NCI-H1436 (cell line): ENCODE results near the gene CHST14.
A peak's percentile ranks its signal among the peaks of the same experiment; 100 is the strongest.

ENCODE experiments used
- DNase-seq: peaks from one replicate; lab custom pipeline; 2025; lab: John Stamatoyannopoulos, UW

The CHST14 gene, protein sequence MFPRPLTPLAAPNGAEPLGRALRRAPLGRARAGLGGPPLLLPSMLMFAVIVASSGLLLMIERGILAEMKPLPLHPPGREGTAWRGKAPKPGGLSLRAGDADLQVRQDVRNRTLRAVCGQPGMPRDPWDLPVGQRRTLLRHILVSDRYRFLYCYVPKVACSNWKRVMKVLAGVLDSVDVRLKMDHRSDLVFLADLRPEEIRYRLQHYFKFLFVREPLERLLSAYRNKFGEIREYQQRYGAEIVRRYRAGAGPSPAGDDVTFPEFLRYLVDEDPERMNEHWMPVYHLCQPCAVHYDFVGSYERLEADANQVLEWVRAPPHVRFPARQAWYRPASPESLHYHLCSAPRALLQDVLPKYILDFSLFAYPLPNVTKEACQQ

GRCh38 chr15:40470423-40471104, at the start of gene CHST14:
Gene CHST14 (plus strand): TSS chr15:40470984. CDS start chr15:40471214, 230 bp downstream.
- peak; percentile 61 for DNase-seq

- DNase-seq = peak; percentile 54
Measured at GRCh38 chr15:40421246-40422157, 49.3 kb upstream of the CHST14 start.

- no peak for DNase-seq
Measured at GRCh38 chr15:40424483-40425115, 46.2 kb upstream of the CHST14 start.

DNA sequence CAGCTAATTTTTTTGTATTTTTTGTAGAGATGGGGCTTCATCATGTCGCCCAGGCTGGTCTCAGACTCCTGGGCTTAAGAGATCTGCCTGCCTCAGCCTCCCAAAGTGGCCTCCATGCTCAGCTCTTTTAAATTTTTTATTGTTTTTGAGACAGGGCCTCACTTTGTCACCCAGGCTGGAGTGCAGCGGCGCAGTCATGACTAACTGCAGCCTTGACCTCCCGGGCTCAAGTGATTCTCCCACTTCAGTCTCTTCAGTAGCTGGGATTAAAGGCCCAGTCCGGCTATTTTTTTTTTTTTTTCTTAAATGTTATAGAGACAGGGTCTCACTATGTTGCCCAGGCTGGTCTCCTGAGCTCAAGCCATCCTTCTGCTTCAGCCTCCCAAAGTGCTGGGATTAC, 45.1 kb upstream of the CHST14 start:
- DNase-seq = no peak

DNA sequence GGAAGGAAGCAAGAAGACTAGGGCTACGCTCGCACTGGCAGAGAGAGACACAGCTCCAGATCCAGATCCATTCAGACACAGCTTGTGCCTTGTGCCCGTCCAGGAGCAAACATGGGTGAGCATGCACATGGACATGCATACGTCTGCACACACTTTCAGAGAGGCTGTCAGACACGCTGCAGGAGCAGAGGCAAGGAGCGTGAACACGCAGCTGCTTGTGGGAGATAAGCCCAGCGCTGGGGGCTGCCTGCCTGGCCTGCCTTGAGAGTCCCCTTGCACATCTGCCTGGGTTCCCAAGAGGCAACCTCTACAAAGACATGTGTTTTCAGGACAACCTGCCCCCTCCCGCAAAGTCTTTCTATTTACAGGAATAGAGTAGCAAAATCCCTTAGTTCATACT, 43.6 kb upstream of the CHST14 start:
- DNase-seq = no peak

GRCh38 chr15:40428185-40428584, 42.6 kb upstream of the CHST14 start:
- no peak for DNase-seq

GRCh38 chr15:40429068-40429710, 41.6 kb upstream of the CHST14 start:
- no peak for DNase-seq

DNA sequence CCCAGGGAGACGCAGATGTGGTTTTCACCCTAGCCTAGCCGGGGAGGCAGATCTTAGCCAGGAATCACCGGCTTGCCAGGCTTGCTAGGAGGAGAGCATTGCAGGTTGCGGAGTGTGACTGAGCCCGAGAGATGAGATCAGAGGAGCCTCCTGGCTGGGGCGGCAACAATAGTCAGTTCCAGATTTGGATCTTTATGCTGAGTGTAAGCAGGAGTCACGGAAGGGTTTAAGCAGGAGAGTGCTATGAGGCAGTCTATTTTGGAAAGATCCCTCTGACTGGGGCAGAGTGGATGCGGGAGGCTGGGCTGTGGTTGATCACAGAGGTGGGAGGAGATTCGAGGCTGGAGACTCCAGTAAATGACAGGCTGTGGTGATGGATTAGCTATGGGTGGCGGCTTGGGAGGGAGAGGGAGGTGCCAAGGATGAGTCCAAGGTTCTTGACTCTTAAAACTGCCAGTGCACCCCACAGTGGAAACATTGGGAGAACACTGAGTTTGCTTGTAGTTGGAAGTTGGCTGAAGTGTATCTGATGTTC, 40.4 kb upstream of the CHST14 start:
- DNase-seq = no peak

DNA sequence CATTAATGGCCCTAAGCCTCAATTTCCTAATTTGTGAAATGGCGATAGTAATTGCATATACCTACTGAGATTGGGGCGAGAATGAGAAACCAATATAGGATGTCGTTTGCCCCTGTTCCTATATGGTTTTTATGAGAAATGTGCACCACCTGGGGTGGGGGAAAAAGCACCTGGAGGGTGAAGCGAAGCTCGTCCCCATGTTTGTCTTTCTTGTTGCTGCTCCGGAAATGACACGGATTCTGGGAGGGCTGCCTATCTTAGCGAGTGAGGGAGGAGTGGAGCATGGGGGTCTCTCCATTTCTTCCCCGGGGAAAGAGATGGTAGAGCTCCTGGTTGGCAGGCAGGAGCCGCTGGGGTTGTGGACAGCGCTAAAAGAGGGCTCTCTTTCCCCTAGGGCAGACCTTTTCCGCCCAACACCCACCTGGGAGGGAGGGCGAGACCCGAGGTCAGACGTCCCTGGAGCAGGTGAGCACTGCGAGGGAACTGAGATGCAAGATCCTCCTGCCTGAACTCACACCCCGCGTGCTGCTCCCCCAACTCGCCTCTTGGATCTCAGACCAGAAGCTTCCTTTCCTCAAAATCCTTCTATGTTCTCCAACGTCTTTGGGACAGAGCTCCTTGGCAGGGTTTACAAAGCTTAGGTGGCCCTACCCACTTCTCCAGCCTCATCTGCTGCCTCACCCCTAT, 35.6 kb upstream of the CHST14 start:
- DNase-seq = no peak

GRCh38 chr15:40435710-40436089, 35.1 kb upstream of the CHST14 start:
- no peak for DNase-seq

DNA sequence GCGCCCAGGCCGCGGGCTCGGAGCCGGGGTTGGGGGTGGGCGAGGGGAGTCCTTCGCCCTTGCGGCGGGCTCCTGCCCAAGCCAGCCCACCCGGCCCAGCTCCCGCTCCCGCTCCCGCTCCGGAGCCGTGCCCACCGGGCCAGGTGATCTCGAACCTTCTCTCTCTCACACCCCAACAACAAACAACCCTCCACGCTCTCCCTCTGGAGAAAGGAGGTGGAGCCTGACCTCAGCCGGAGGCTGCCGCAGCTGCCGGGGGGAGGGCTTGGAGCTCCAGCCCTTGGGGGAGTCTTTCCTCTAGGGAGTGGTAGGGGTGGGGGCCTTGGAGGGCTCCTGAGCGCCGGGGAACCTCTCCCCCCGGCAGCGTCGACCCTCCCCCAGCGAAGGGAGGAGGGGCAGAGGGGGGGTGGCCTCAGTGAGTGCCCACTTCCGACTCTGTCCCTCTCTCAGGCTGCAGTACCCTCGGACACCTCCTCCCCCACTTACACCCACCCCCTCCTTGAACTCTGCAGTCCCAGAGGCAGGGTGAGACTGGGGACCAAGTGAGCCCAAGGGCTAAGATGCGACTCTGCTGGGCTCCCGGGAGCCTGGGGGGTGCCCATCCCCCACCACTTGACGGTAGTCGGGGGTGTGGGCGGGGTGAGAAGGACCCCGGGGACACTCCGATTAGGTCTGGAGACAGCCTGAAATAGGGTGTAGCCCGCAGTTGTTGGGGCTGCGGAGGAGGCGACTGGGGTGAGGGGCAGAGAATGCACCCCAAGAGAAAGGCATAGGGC, 34.5 kb upstream of the CHST14 start:
- peak; percentile 60 for DNase-seq

- DNase-seq = no peak
Measured at GRCh38 chr15:40436892-40437751, 33.7 kb upstream of the CHST14 start.

GRCh38 chr15:40437752-40438687, 32.8 kb upstream of the CHST14 start:
- DNase-seq = no peak

- no peak for DNase-seq
Measured at GRCh38 chr15:40438712-40439111, 32.1 kb upstream of the CHST14 start.

- peak; percentile 9 for DNase-seq
Measured at GRCh38 chr15:40439461-40439959, 31.3 kb upstream of the CHST14 start.

GRCh38 chr15:40439960-40440742, 30.6 kb upstream of the CHST14 start:
- DNase-seq = no peak
